ENCODE data around the gene TRPC4AP.

The TRPC4AP gene

GRCh38 chr20:34999782-35000181 lies 92.8 kb downstream of the TRPC4AP start:
- Histone ChIP-seq H3K9me2 (replicated peaks; ENCODE audit: insufficient read depth, low read length) (no peaks in the 10 kb centered on the region), H3K79me2 (ENCODE audit: insufficient read depth, low read length) (no peaks in the 10 kb centered on the region), H4K20me1 (ENCODE audit: low read depth, low read length) (no peaks in the 10 kb centered on the region), H3K9ac (ENCODE audit: low read length) (no peak overlapping the region), H3K9me3 (ENCODE audit: insufficient read depth, low read length) (no peaks in the 10 kb centered on the region), H3K36me3 (ENCODE audit: low read length) (no peaks in the 10 kb centered on the region), H2AFZ (ENCODE audit: low read depth, low read length, severe bottlenecking) (no peak overlapping the region), H3K27me3 (ENCODE audit: low read length) (no peaks in the 10 kb centered on the region), H3K4me2 (ENCODE audit: low read depth, low read length, poor library complexity, severe bottlenecking) (no peak overlapping the region), H3K27ac (ENCODE audit: low read depth, low read length) (no peak overlapping the region), H3K4me3 (ENCODE audit: insufficient read depth, low read length, poor library complexity, severe bottlenecking) (no peak overlapping the region), H3F3A (ENCODE audit: insufficient read depth) (no peaks in the 10 kb centered on the region)
- no peak for TF ChIP-seq CTCF (IDR thresholded peaks at IDR 0.05; ENCODE audit: insufficient read depth, low read length, poor library complexity, severe bottlenecking)
- no peak for TF ChIP-seq EZH2phosphoT487 (conservative IDR thresholded peaks at IDR 0.05; ENCODE audit: low read length)

- no peaks in the 10 kb centered on the region for H3K9me3 ChIP-seq (ENCODE audit: insufficient read depth, low read length)
- no peaks in the 10 kb centered on the region for H3K36me3 ChIP-seq (ENCODE audit: low read length)
Observed at GRCh38 chr20:34999021-34999451, 93.6 kb downstream of the TRPC4AP start.

GRCh38 chr20:34998331-34998950 lies 94.2 kb downstream of the TRPC4AP start:
- Histone ChIP-seq H3K4me2 (ENCODE audit: low read depth, low read length, poor library complexity, severe bottlenecking) (no peak overlapping the region), H4K20me1 (ENCODE audit: low read depth, low read length) (no peaks in the 10 kb centered on the region), H3K27me3 (ENCODE audit: low read length) (no peaks in the 10 kb centered on the region), H3K9me3 (ENCODE audit: insufficient read depth, low read length) (no peaks in the 10 kb centered on the region), H3K36me3 (ENCODE audit: low read length) (no peaks in the 10 kb centered on the region), H3K79me2 (ENCODE audit: insufficient read depth, low read length) (no peaks in the 10 kb centered on the region), H3K27ac (ENCODE audit: low read depth, low read length) (no peak overlapping the region), H3K4me3 (ENCODE audit: insufficient read depth, low read length, poor library complexity, severe bottlenecking) (no peak overlapping the region), H3K9me2 (replicated peaks; ENCODE audit: insufficient read depth, low read length) (no peaks in the 10 kb centered on the region), H3K9ac (ENCODE audit: low read length) (no peak overlapping the region), H2AFZ (ENCODE audit: low read depth, low read length, severe bottlenecking) (no peak overlapping the region), H3F3A (ENCODE audit: insufficient read depth) (no peaks in the 10 kb centered on the region)
- no peak for TF ChIP-seq CTCF (IDR thresholded peaks at IDR 0.05; ENCODE audit: insufficient read depth, low read length, poor library complexity, severe bottlenecking)
- no peak for TF ChIP-seq EZH2phosphoT487 (conservative IDR thresholded peaks at IDR 0.05; ENCODE audit: low read length)

More at GRCh38 chr20:34999021-34999451, 93.6 kb downstream of the TRPC4AP start:
- no peak for TF ChIP-seq EZH2phosphoT487 (conservative IDR thresholded peaks at IDR 0.05; ENCODE audit: low read length)
- Histone ChIP-seq H3F3A (ENCODE audit: insufficient read depth) (no peaks in the 10 kb centered on the region), H3K9ac (ENCODE audit: low read length) (no peak overlapping the region), H3K79me2 (ENCODE audit: insufficient read depth, low read length) (no peaks in the 10 kb centered on the region), H3K27me3 (ENCODE audit: low read length) (no peaks in the 10 kb centered on the region), H3K4me3 (ENCODE audit: insufficient read depth, low read length, poor library complexity, severe bottlenecking) (no peak overlapping the region), H3K4me2 (ENCODE audit: low read depth, low read length, poor library complexity, severe bottlenecking) (no peak overlapping the region), H3K9me2 (replicated peaks; ENCODE audit: insufficient read depth, low read length) (no peaks in the 10 kb centered on the region), H4K20me1 (ENCODE audit: low read depth, low read length) (no peaks in the 10 kb centered on the region), H3K27ac (ENCODE audit: low read depth, low read length) (no peak overlapping the region), H2AFZ (ENCODE audit: low read depth, low read length, severe bottlenecking) (no peak overlapping the region)

GRCh38 chr20:34997774-34998173 lies 94.8 kb downstream of the TRPC4AP start:
- Histone ChIP-seq H3K9me2 (replicated peaks; ENCODE audit: insufficient read depth, low read length) (no peaks in the 10 kb centered on the region), H3K27ac (ENCODE audit: low read depth, low read length) (no peak overlapping the region), H3K36me3 (ENCODE audit: low read length) (no peaks in the 10 kb centered on the region), H3K9me3 (ENCODE audit: insufficient read depth, low read length) (no peaks in the 10 kb centered on the region), H3K9ac (ENCODE audit: low read length) (no peak overlapping the region), H2AFZ (ENCODE audit: low read depth, low read length, severe bottlenecking) (no peak overlapping the region), H4K20me1 (ENCODE audit: low read depth, low read length) (no peaks in the 10 kb centered on the region), H3K4me2 (ENCODE audit: low read depth, low read length, poor library complexity, severe bottlenecking) (no peak overlapping the region), H3K4me3 (ENCODE audit: insufficient read depth, low read length, poor library complexity, severe bottlenecking) (no peak overlapping the region), H3K27me3 (ENCODE audit: low read length) (no peaks in the 10 kb centered on the region), H3K79me2 (ENCODE audit: insufficient read depth, low read length) (no peaks in the 10 kb centered on the region), H3F3A (ENCODE audit: insufficient read depth) (no peaks in the 10 kb centered on the region)
- TF ChIP-seq EZH2phosphoT487 (conservative IDR thresholded peaks at IDR 0.05; ENCODE audit: low read length) (no peak), CTCF (IDR thresholded peaks at IDR 0.05; ENCODE audit: insufficient read depth, low read length, poor library complexity, severe bottlenecking) (no peak)

Data from SU-DHL-6 (cell line).